ENCODE data around the gene AP3B1.

AP3B1 gene

DNA sequence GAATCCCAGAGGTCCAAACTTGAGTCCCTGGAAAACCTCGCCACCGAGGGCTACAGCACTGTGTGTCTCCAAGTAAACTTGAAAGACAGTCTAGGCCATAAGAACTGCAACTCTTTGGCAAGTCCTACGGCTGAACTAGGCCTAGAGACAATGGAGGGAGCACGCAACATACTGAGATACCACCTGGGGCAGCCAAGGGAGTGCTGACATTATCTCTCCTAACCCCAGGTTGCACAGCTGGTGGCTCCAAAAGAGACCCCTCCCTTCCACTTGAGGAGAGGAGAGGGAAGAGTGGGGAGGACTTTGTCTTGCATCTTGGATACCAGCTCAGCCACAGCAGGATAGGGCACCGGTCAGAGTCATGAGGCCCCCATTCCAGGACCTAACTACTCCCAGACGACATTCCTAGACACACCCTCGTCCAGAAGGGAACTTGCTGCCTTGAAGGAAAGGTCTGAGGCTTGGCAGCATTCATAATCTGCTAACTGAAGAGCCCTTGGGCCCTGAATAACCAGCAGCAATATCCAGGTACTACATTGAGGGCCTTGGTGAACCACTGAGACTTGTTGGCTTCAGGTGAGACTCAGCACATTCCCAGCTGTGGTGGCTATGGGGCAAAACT, 42.7 kb downstream of the AP3B1 start:
- Histone ChIP-seq H2BK12ac (ENCODE audit: low read length) (no peak overlapping the region), H3K14ac (ENCODE audit: low read length) (no peak overlapping the region), H3K4me2 (ENCODE audit: low read length) (no peak overlapping the region), H3K23ac (ENCODE audit: low read length) (no peak overlapping the region), H3K9me3 (ENCODE audit: insufficient read depth, low read depth, low read length) (no peaks in the 10 kb centered on the region), H4K12ac (ENCODE audit: low read depth, low read length) (no peak overlapping the region), H3K9ac (ENCODE audit: low read length) (no peak overlapping the region), H3K79me2 (ENCODE audit: control insufficient read depth, insufficient read depth, low read length, poor library complexity) (no peaks in the 10 kb centered on the region), H3K27ac (ENCODE audit: low read depth, low read length) (no peak overlapping the region), H4K8ac (ENCODE audit: low read depth, low read length) (no peak overlapping the region), H2AK5ac (ENCODE audit: low read length) (no peak overlapping the region), H4K91ac (ENCODE audit: low read depth, low read length) (no peak overlapping the region), H3K18ac (ENCODE audit: low read length) (no peak overlapping the region), H3K79me1 (ENCODE audit: low read length) (no peaks in the 10 kb centered on the region), H2BK5ac (ENCODE audit: low read depth, low read length, poor library complexity) (no peak overlapping the region), H3K4ac (ENCODE audit: low read depth, low read length) (no peak overlapping the region), H3K36me3 (ENCODE audit: control insufficient read depth in 1 of 2, insufficient read depth in 2 of 2, low read length in 2 of 2) (peaks cover 3 to 5% of the 10 kb centered on the region in 2 experiments), H2AFZ (ENCODE audit: insufficient read depth, low read length, poor library complexity) (no peak overlapping the region), H3K4me1 (ENCODE audit: control insufficient read depth in 1 of 2, insufficient read depth in 2 of 2, low read length in 2 of 2) (peaks cover 2 to 6% of the 10 kb centered on the region in 2 experiments), H2BK120ac (ENCODE audit: insufficient read depth, low read length, poor library complexity) (no peak overlapping the region), H3K4me3 (ENCODE audit: low read depth, low read length) (no peak overlapping the region), H3K27me3 (ENCODE audit: insufficient read depth, low read length) (no peaks in the 10 kb centered on the region)
- no peak for DNase-seq
- no CpG with 5 or more reads among the region's 7 CpGs for WGBS (ENCODE audit: extremely low coverage, insufficient coverage, insufficient read length)

DNA sequence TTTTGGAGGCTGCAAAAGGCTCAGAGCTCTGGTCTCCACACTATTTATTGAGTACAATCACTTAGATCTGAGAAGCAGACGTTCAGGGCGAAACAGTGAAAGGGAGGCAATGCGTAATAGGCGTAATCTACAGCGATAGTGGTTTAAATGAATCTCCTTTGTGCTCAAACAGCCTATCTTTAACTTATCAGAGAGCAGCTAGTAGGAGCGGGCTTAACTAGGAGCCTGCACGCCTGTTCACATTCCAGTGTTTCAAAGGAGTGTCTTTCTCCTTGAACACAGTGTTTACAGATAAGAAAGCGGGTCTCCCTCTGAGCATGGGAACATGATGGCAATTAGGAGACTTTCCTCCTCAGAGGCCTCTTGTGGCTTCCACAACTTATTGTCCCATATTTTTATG, 49.4 kb downstream of the AP3B1 start:
- Histone ChIP-seq H2AK5ac (ENCODE audit: low read length) (no peak overlapping the region), H3K9me3 (ENCODE audit: insufficient read depth, low read depth, low read length) (no peaks in the 10 kb centered on the region)

DNA sequence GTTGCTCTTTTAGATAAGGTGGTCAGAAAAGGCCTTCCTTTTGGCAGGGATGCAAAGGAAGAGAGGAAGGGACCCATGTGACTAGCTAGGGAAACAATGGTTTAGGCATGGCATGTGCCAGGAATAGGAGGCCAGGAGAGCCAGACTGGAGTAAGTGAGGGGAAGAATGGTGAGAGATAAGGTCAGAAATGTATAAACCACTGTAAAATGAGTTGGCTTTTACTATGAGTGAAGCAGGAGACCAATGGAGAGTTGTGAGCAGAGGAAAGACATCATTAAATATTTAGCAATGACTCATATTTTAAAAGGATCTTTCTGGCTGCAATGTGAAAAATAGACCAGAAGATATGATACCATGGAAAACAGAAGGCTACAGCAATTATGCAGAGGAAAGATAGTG, 50.9 kb downstream of the AP3B1 start:
- Histone ChIP-seq H3K4me3 (ENCODE audit: low read depth, low read length) (no peak overlapping the region), H4K8ac (ENCODE audit: low read depth, low read length) (no peak overlapping the region), H2AK5ac (ENCODE audit: low read length) (no peak overlapping the region), H3K18ac (ENCODE audit: low read length) (no peak overlapping the region), H3K4me2 (ENCODE audit: low read length) (no peak overlapping the region), H3K9me3 (ENCODE audit: insufficient read depth, low read depth, low read length) (no peaks in the 10 kb centered on the region), H4K91ac (ENCODE audit: low read depth, low read length) (no peak overlapping the region), H2AFZ (ENCODE audit: insufficient read depth, low read length, poor library complexity) (no peak overlapping the region), H3K4me1 (ENCODE audit: control insufficient read depth in 1 of 2, insufficient read depth in 2 of 2, low read length in 2 of 2) (peaks cover 2 to 6% of the 10 kb centered on the region in 2 experiments), H2BK5ac (ENCODE audit: low read depth, low read length, poor library complexity) (no peak overlapping the region), H3K4ac (ENCODE audit: low read depth, low read length) (no peak overlapping the region), H3K14ac (ENCODE audit: low read length) (no peak overlapping the region), H3K27ac (ENCODE audit: low read depth, low read length) (no peak overlapping the region), H3K36me3 (ENCODE audit: control insufficient read depth in 1 of 2, insufficient read depth in 2 of 2, low read length in 2 of 2) (peaks cover 0 to 2% of the 10 kb centered on the region in 2 experiments), H2BK12ac (ENCODE audit: low read length) (no peak overlapping the region), H3K79me2 (ENCODE audit: control insufficient read depth, insufficient read depth, low read length, poor library complexity) (no peaks in the 10 kb centered on the region), H3K79me1 (ENCODE audit: low read length) (no peaks in the 10 kb centered on the region), H4K12ac (ENCODE audit: low read depth, low read length) (no peak overlapping the region), H3K23ac (ENCODE audit: low read length) (no peak overlapping the region), H3K9ac (ENCODE audit: low read length) (no peak overlapping the region), H2BK120ac (ENCODE audit: insufficient read depth, low read length, poor library complexity) (no peak overlapping the region), H3K27me3 (ENCODE audit: insufficient read depth, low read length) (no peaks in the 10 kb centered on the region)
- no peak for DNase-seq

More for the DNA sequence above, 49.4 kb downstream of the AP3B1 start:
- Histone ChIP-seq H3K27ac (ENCODE audit: low read depth, low read length) (no peak overlapping the region), H3K79me1 (ENCODE audit: low read length) (no peaks in the 10 kb centered on the region), H2AFZ (ENCODE audit: insufficient read depth, low read length, poor library complexity) (no peak overlapping the region), H3K9ac (ENCODE audit: low read length) (no peak overlapping the region), H2BK5ac (ENCODE audit: low read depth, low read length, poor library complexity) (no peak overlapping the region), H3K27me3 (ENCODE audit: insufficient read depth, low read length) (no peaks in the 10 kb centered on the region), H2BK120ac (ENCODE audit: insufficient read depth, low read length, poor library complexity) (no peak overlapping the region), H3K4ac (ENCODE audit: low read depth, low read length) (no peak overlapping the region), H4K12ac (ENCODE audit: low read depth, low read length) (no peak overlapping the region), H3K23ac (ENCODE audit: low read length) (no peak overlapping the region), H3K4me2 (ENCODE audit: low read length) (no peak overlapping the region), H3K14ac (ENCODE audit: low read length) (no peak overlapping the region), H3K18ac (ENCODE audit: low read length) (peak overlapping the region; percentile 19), H3K4me1 (ENCODE audit: control insufficient read depth in 1 of 2, insufficient read depth in 2 of 2, low read length in 2 of 2) (peaks cover 2 to 6% of the 10 kb centered on the region in 2 experiments), H2BK12ac (ENCODE audit: low read length) (no peak overlapping the region), H4K8ac (ENCODE audit: low read depth, low read length) (no peak overlapping the region), H4K91ac (ENCODE audit: low read depth, low read length) (no peak overlapping the region), H3K36me3 (ENCODE audit: control insufficient read depth in 1 of 2, insufficient read depth in 2 of 2, low read length in 2 of 2) (peaks cover 2 to 3% of the 10 kb centered on the region in 2 experiments), H3K79me2 (ENCODE audit: control insufficient read depth, insufficient read depth, low read length, poor library complexity) (no peaks in the 10 kb centered on the region), H3K4me3 (ENCODE audit: low read depth, low read length) (no peak overlapping the region)
- no CpG with 5 or more reads among the region's 8 CpGs for WGBS (ENCODE audit: extremely low coverage, insufficient coverage, insufficient read length)
- peak in 1 of 2 donors; percentile 62 for DNase-seq

DNA sequence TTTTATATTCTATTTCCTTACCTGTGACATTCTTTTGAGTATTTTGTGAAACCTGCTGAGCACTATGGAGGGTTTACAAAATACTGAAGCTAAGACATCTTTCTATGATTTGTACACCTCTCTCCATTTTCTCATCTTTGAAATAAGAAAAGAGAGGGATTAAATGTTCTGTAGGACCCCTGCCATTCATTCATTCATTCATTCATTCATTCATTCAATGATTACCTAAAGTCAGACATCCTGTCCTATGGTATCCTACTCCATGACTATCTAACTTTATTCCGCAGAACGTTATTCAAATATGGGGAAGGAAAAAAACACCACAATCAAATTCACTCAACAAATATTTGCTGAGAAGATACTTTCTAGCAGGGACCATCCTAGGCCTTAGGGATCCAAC, 51.4 kb downstream of the AP3B1 start:
- no peak overlapping the region for H4K91ac ChIP-seq (ENCODE audit: low read depth, low read length)
- no peak overlapping the region for H4K8ac ChIP-seq (ENCODE audit: low read depth, low read length)
- no peak overlapping the region for H3K18ac ChIP-seq (ENCODE audit: low read length)
- no peak overlapping the region for H2AFZ ChIP-seq (ENCODE audit: insufficient read depth, low read length, poor library complexity)
- no peak overlapping the region for H3K27ac ChIP-seq (ENCODE audit: low read depth, low read length)
- H3K4ac ChIP-seq (ENCODE audit: low read depth, low read length), result no peak overlapping the region
- no peaks in the 10 kb centered on the region for H3K9me3 ChIP-seq (ENCODE audit: insufficient read depth, low read depth, low read length)
- H3K4me3 ChIP-seq (ENCODE audit: low read depth, low read length), result no peak overlapping the region
- no peak overlapping the region for H3K23ac ChIP-seq (ENCODE audit: low read length)
- no peak overlapping the region for H3K14ac ChIP-seq (ENCODE audit: low read length)
- H3K79me1 ChIP-seq (ENCODE audit: low read length), result no peaks in the 10 kb centered on the region
- H4K12ac ChIP-seq (ENCODE audit: low read depth, low read length), result no peak overlapping the region
- WGBS (ENCODE audit: extremely low coverage, insufficient coverage, insufficient read length), result no CpG with 5 or more reads among the region's 2 CpGs
- no peaks in the 10 kb centered on the region for H3K27me3 ChIP-seq (ENCODE audit: insufficient read depth, low read length)
- H3K36me3 ChIP-seq (ENCODE audit: control insufficient read depth in 1 of 2, insufficient read depth in 2 of 2, low read length in 2 of 2), result peaks cover 0 to 2% of the 10 kb centered on the region in 2 experiments
- no peak overlapping the region for H2BK5ac ChIP-seq (ENCODE audit: low read depth, low read length, poor library complexity)
- H3K4me1 ChIP-seq (ENCODE audit: control insufficient read depth in 1 of 2, insufficient read depth in 2 of 2, low read length in 2 of 2), result peaks cover 2 to 6% of the 10 kb centered on the region in 2 experiments
- DNase-seq, result no peak
- no peaks in the 10 kb centered on the region for H3K79me2 ChIP-seq (ENCODE audit: control insufficient read depth, insufficient read depth, low read length, poor library complexity)
- H2BK12ac ChIP-seq (ENCODE audit: low read length), result no peak overlapping the region
- no peak overlapping the region for H2AK5ac ChIP-seq (ENCODE audit: low read length)
- H3K9ac ChIP-seq (ENCODE audit: low read length), result no peak overlapping the region
- no peak overlapping the region for H3K4me2 ChIP-seq (ENCODE audit: low read length)
- H2BK120ac ChIP-seq (ENCODE audit: insufficient read depth, low read length, poor library complexity), result no peak overlapping the region
